K562 (cell line): ENCODE measurements around the gene SYNCRIP. TPM values are rescaled to one million over a fixed set of nuclear protein-coding genes. Genes with fewer than 3 reads are reported as not detected.

Experiments
- ATAC-seq: fragments of 200-7000 bp; cut with Tn5 transposase; 3 replicates; pipeline ENCODE4 v1.9.1; 2020; ENCODE audit warnings: moderate library complexity
- BruUV-seq: library from RNA; stranded (reverse); fragments of 400-500 nt; replicated peaks from 2 replicates; lab custom pipeline; 2021; lab: Mats Ljungman, UMichigan
- CTCF ChIA-PET: fragments of 300-600 bp; formaldehyde crosslinking; extraction: SDS; loops from one replicate; lab custom pipeline; 2021; ENCODE audit warnings: low intra/inter-chr PET ratio; lab: Yijun Ruan, JAX
- POLR2A ChIA-PET: fragments of 300-600, 350-650 bp; sonication (Branson Sonifier 250); formaldehyde crosslinking; extraction: SDS; loops from one replicate; lab custom pipeline; 2021; ENCODE audit warnings: antibody characterized with exemption, inconsistent platforms; lab: Yijun Ruan, JAX
- DNase-seq, 4 experiments: peaks; one replicate each; pipeline versions ENCODE4 v3.0.0 to v3.0.0-alpha.2; 2011 to 2018; ENCODE audit warnings: low spot score in 3 of 4, mixed read lengths in 3 of 4; ENCODE audit errors: extremely low read depth in 1 of 4
- FAIRE-seq: peaks from 2 replicates; lab custom pipeline; 2011; peaks lifted over from hg19 to GRCh38; lab: Jason Lieb, UNC
- H2AFZ ChIP-seq: 2 replicates; pipeline ENCODE4 v1.6.0; 2011; ENCODE audit warnings: low read depth, low read length, control low read depth, inconsistent platforms
- H3K27ac ChIP-seq: fragments of 200-600 bp; 3 replicates; pipeline ENCODE4 v1.8.0; 2011; ENCODE audit warnings: low read depth, mild to moderate bottlenecking, control low read depth, inconsistent platforms, low read length, moderate library complexity, mixed read lengths; ENCODE audit errors: extremely low read depth
- H3K27me3 ChIP-seq, 2 experiments: fragments of 300-600 bp in 1 of 2; 2 replicates in 1 of 2; 3 replicates in 1 of 2; pipeline versions ENCODE4 v1.6.0 to v1.8.0; 2011; ENCODE audit warnings: inconsistent platforms in 2 of 2, low read length in 2 of 2, mild to moderate bottlenecking in 1 of 2, mixed read lengths in 1 of 2, moderate library complexity in 1 of 2; ENCODE audit not compliant: control insufficient read depth in 2 of 2, insufficient read depth in 2 of 2
- H3K36me3 ChIP-seq: fragments of 300-600 bp; 3 replicates; pipeline ENCODE4 v1.8.0; 2011; ENCODE audit warnings: mild to moderate bottlenecking, low read length, inconsistent platforms; ENCODE audit not compliant: control insufficient read depth, insufficient read depth
- H3K4me1 ChIP-seq, 2 experiments: fragments of 200-600 bp in 1 of 2; replicated peaks in 1 of 2; 2 replicates in 1 of 2; 3 replicates in 1 of 2; pipeline versions ENCODE4 v1.5.1 to v1.8.0; 2011; ENCODE audit warnings: inconsistent platforms in 2 of 2, low read length in 2 of 2, mild to moderate bottlenecking in 1 of 2, mixed read lengths in 1 of 2, moderate library complexity in 1 of 2; ENCODE audit not compliant: control insufficient read depth in 2 of 2, insufficient read depth in 2 of 2
- H3K4me2 ChIP-seq: 2 replicates; pipeline ENCODE4 v1.6.1; 2011; ENCODE audit warnings: low read length, control low read depth, inconsistent platforms, mixed read lengths; ENCODE audit not compliant: insufficient read depth
- H3K4me3 ChIP-seq: fragments of 200-600 bp; sonication (generic), shearing (Covaris generic); 2 replicates; pipeline ENCODE4 v1.5.1; 2016; ENCODE audit warnings: control low read depth, inconsistent platforms
- H3K79me2 ChIP-seq: fragments of 200-600 bp; 3 replicates; pipeline ENCODE4 v1.8.0; 2011; ENCODE audit warnings: low read length, inconsistent platforms; ENCODE audit not compliant: control insufficient read depth, insufficient read depth
- H3K9ac ChIP-seq, 2 experiments: 2 replicates each; pipeline versions ENCODE4 v1.6.0 to v1.6.1; 2011; ENCODE audit warnings: low read depth in 2 of 2, low read length in 2 of 2, control low read depth in 1 of 2, inconsistent platforms in 1 of 2, mild to moderate bottlenecking in 1 of 2, mixed read lengths in 1 of 2; ENCODE audit not compliant: insufficient read depth in 1 of 2
- H3K9me1 ChIP-seq: one replicate; pipeline ENCODE4 v1.6.0; 2011; ENCODE audit warnings: inconsistent platforms, mild to moderate bottlenecking, low read length, moderate library complexity; ENCODE audit not compliant: control insufficient read depth, insufficient read depth
- H3K9me3 ChIP-seq: replicated peaks from 2 replicates; pipeline ENCODE4 v1.5.1; 2011; ENCODE audit warnings: low read depth, low read length, inconsistent platforms; ENCODE audit not compliant: control insufficient read depth, insufficient read depth
- H4K20me1 ChIP-seq: replicated peaks from 2 replicates; pipeline ENCODE4 v1.6.1; 2011; ENCODE audit warnings: low read length, inconsistent platforms, mixed read lengths; ENCODE audit not compliant: control insufficient read depth, insufficient read depth
- HDAC6 ChIP-seq: IDR thresholded peaks from 2 replicates; pipeline ENCODE4 v1.6.1; 2012; ENCODE audit warnings: low read depth, mild to moderate bottlenecking, control low read depth, inconsistent platforms, low read length, moderate library complexity
- MBD2 ChIP-seq: sonication (generic); IDR thresholded peaks from 2 replicates; pipeline ENCODE4 v1.6.1; 2016; ENCODE audit warnings: low read depth, borderline replicate concordance
- MCM7 ChIP-seq, 2 experiments: fragments of 450-650 bp; IDR thresholded peaks; 2 replicates each; pipeline ENCODE4 v1.6.1; 2016 to 2018
- ZNF75A ChIP-seq: fragments of 450-650 bp; formaldehyde crosslinking; IDR thresholded peaks from 2 replicates; pipeline ENCODE4 v1.4.0; 2020; ENCODE audit warnings: mild to moderate bottlenecking
- WGBS: fragments of 100-300 bp; shearing (Covaris generic); methylation state at CpG from one replicate; pipeline ENCODE4 v1.1.6; 2016; ENCODE audit warnings: low coverage, mixed read lengths; ENCODE audit not compliant: insufficient coverage; ENCODE audit errors: missing lambda C conversion rate; 5-methylcytosine and 5-hydroxymethylcytosine counted together
- in situ Hi-C: fragments of 300-500 bp; cut with MboI; formaldehyde crosslinking; loops from 4 replicates; pipeline ENCODE4 v1.15.0; 2018; ENCODE audit warnings: inconsistent platforms, mixed read lengths
- intact Hi-C: fragments of 100-400 bp; cut with micrococcal nuclease; formaldehyde crosslinking; loops from 2 replicates; pipeline ENCODE4 v1.14.2; 2022
- polyA plus RNA-seq, 8 experiments: library from polyadenylated mRNA; depleted of rRNA in 4 of 8; stranded (reverse) in 5 of 8; unstranded in 3 of 8; fragments of >200 nt; fragmentation: Nextera tagmentation in 2 of 8; fragmentation: Illumina TruSeq in 1 of 8; extraction: Ambion mirVana in 2 of 8; extraction: Trizol in 1 of 8; gene quantifications; 2 replicates each; pipeline versions ENCODE4 v1.2.1 to v1.2.3, GENCODE V29; 2011 to 2014; ENCODE audit warnings: inconsistent platforms in 1 of 8, missing spikeins in 1 of 8
- total RNA-seq, 7 experiments: library from RNA; depleted of rRNA in 6 of 7; stranded (reverse); fragments of >200 nt in 6 of 7; fragmentation: Illumina TruSeq in 2 of 7; extraction: Trizol in 2 of 7; gene quantifications; 2 replicates each; pipeline versions ENCODE4 v1.2.1 to v1.2.3, GENCODE V29; 2011 to 2021; ENCODE audit warnings: low replicate concordance in 1 of 7
- TF ChIP-seq, protein P1 (sequence below): fragments of 450-650 bp; IDR thresholded peaks from 2 replicates; pipeline ENCODE4 v1.6.1; 2017; ENCODE audit warnings: antibody characterized with exemption, mild to moderate bottlenecking
- TF ChIP-seq, protein P2 (sequence below): fragments of 200-800 bp; sonication (Bioruptor generic); IDR thresholded peaks from 2 replicates; pipeline ENCODE4 v1.6.1; 2016; ENCODE audit warnings: missing genetic modification characterization, missing compliant biosample characterization

The SYNCRIP gene
- total and polyA plus RNA-seq, 9 of the 15 experiments (the other 6 are each of a cell fraction or from before 2014, with no cell fraction given) = 46.5 to 295 (median 140) TPM

DNA sequence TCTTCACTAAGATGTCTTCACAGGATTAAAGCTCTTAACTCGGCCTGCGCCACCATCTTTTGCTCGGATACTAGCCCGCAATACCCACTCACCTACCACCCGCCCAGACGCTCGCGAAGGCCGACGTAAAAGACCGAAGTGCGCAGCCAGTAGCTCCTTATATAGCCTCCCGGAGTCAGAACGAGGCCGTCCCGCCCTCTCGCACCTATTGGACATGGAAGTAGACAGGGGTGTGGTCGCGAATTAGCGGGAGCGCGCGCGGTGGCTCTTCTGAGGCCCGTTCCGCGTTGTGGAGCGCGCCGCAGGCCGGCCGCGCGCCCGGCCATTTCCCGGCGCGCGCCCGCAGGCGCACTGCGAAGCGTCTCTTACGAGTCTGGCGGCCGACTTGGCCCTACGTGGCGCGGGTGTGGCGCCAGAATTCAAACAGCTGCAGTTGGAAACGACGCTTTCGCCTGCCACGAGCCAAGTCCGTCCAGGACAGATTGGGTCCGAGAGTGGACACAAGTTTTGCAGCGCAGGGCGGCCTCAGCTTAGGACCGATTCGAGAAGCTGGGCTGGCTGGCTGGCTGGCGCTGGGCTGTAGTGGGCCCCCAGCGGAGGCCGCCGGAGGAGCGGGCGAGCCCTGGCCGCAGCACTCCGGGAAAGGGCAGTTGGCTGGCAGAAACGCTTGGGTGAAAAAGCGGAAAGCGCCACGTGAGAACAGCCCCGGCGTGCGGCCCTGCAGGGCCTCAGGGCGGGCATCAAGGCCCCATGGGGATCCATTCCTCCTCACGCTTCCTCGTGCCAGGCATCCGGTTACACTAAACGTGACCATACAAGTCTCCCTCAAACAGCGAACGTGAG lies 36.1 kb upstream of the SYNCRIP start:
- 1% methylated on average over 66 of the region's 82 CpGs for WGBS
- H3K79me2 ChIP-seq = peaks cover 75% of the 10 kb centered on the region
- ChIA-PET CTCF (no interaction called here), POLR2A (interaction anchor here (0.6 to 8.4 kb wide), 42 partner anchors 9 to 1024 kb away, joined by 3 to 188 read pairs (median 5); partner anchors contain the start of genes SNX14 and SYNCRIP)
- no peaks in the 10 kb centered on the region for H3K9me3 ChIP-seq
- peak overlapping the region; percentile 90 for H3K27ac ChIP-seq
- H4K20me1 ChIP-seq = peaks cover 39% of the 10 kb centered on the region
- peak overlapping the region; percentile 94 to 99 for H3K9ac ChIP-seq
- no TSS peak for BruUV-seq
- peak overlapping the region; percentile 84 for H2AFZ ChIP-seq
- intact Hi-C loops (loop anchor here (1.0 to 5.0 kb wide), 2 partner anchors 36 to 87 kb away; partner anchors contain the start of gene SNX14), in situ Hi-C loops (loop anchor here (5.0 kb wide), 1 partner anchor 37 kb away; the partner anchor contains the start of gene SYNCRIP)
- DNase-seq (peak; percentile 90 to 99 (median 94)), ATAC-seq (peak; percentile 80), FAIRE-seq (peak; percentile 97)
- H3K4me1 ChIP-seq = peaks cover 5 to 14% of the 10 kb centered on the region in 2 experiments; a peak in 3 of 5 replicates
- H3K27me3 ChIP-seq = no peaks in the 10 kb centered on the region
- peak overlapping the region; percentile 63 for H3K4me3 ChIP-seq
- H3K36me3 ChIP-seq = peaks cover 39% of the 10 kb centered on the region
- H3K4me2 ChIP-seq = peak overlapping the region; percentile 91
- H3K9me1 ChIP-seq = no peaks in the 10 kb centered on the region
- no peak for TF ChIP-seq MCM7 (IDR thresholded peaks at IDR 0.05)
- TF ChIP-seq, protein P1, sequence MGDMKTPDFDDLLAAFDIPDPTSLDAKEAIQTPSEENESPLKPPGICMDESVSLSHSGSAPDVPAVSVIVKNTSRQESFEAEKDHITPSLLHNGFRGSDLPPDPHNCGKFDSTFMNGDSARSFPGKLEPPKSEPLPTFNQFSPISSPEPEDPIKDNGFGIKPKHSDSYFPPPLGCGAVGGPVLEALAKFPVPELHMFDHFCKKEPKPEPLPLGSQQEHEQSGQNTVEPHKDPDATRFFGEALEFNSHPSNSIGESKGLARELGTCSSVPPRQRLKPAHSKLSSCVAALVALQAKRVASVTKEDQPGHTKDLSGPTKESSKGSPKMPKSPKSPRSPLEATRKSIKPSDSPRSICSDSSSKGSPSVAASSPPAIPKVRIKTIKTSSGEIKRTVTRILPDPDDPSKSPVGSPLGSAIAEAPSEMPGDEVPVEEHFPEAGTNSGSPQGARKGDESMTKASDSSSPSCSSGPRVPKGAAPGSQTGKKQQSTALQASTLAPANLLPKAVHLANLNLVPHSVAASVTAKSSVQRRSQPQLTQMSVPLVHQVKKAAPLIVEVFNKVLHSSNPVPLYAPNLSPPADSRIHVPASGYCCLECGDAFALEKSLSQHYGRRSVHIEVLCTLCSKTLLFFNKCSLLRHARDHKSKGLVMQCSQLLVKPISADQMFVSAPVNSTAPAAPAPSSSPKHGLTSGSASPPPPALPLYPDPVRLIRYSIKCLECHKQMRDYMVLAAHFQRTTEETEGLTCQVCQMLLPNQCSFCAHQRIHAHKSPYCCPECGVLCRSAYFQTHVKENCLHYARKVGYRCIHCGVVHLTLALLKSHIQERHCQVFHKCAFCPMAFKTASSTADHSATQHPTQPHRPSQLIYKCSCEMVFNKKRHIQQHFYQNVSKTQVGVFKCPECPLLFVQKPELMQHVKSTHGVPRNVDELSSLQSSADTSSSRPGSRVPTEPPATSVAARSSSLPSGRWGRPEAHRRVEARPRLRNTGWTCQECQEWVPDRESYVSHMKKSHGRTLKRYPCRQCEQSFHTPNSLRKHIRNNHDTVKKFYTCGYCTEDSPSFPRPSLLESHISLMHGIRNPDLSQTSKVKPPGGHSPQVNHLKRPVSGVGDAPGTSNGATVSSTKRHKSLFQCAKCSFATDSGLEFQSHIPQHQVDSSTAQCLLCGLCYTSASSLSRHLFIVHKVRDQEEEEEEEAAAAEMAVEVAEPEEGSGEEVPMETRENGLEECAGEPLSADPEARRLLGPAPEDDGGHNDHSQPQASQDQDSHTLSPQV = peak; percentile 85
- peak; percentile 93 for TF ChIP-seq MBD2
- TF ChIP-seq, protein P2, sequence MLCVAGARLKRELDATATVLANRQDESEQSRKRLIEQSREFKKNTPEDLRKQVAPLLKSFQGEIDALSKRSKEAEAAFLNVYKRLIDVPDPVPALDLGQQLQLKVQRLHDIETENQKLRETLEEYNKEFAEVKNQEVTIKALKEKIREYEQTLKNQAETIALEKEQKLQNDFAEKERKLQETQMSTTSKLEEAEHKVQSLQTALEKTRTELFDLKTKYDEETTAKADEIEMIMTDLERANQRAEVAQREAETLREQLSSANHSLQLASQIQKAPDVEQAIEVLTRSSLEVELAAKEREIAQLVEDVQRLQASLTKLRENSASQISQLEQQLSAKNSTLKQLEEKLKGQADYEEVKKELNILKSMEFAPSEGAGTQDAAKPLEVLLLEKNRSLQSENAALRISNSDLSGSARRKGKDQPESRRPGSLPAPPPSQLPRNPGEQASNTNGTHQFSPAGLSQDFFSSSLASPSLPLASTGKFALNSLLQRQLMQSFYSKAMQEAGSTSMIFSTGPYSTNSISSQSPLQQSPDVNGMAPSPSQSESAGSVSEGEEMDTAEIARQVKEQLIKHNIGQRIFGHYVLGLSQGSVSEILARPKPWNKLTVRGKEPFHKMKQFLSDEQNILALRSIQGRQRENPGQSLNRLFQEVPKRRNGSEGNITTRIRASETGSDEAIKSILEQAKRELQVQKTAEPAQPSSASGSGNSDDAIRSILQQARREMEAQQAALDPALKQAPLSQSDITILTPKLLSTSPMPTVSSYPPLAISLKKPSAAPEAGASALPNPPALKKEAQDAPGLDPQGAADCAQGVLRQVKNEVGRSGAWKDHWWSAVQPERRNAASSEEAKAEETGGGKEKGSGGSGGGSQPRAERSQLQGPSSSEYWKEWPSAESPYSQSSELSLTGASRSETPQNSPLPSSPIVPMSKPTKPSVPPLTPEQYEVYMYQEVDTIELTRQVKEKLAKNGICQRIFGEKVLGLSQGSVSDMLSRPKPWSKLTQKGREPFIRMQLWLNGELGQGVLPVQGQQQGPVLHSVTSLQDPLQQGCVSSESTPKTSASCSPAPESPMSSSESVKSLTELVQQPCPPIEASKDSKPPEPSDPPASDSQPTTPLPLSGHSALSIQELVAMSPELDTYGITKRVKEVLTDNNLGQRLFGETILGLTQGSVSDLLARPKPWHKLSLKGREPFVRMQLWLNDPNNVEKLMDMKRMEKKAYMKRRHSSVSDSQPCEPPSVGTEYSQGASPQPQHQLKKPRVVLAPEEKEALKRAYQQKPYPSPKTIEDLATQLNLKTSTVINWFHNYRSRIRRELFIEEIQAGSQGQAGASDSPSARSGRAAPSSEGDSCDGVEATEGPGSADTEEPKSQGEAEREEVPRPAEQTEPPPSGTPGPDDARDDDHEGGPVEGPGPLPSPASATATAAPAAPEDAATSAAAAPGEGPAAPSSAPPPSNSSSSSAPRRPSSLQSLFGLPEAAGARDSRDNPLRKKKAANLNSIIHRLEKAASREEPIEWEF = no peak
- TF ChIP-seq HDAC6 = 0 out of 2 replicates have a peak, but pooled peaks have one; percentile 85
- no peak for TF ChIP-seq ZNF75A
